ENCODE results near the gene KLF12.

- TF ChIP-seq CTCF (IDR thresholded peaks at IDR 0.05) (no peak), CHD4 (IDR thresholded peaks at IDR 0.05; ENCODE audit: borderline replicate concordance) (no peak), POLR2A (IDR thresholded peaks at IDR 0.05; ENCODE audit: low read length) (no peak), EP300 (IDR thresholded peaks at IDR 0.05) (no peak), SREBF2 (IDR thresholded peaks at IDR 0.05) (no peak), MAFK (IDR thresholded peaks at IDR 0.05; ENCODE audit: partially characterized antibody) (no peak), MAX (IDR thresholded peaks at IDR 0.05) (no peak), REST (IDR thresholded peaks at IDR 0.05) (no peak), ESRRA (IDR thresholded peaks at IDR 0.05; ENCODE audit: borderline replicate concordance, low read length) (no peak)
Measured at GRCh38 chr13:74111399-74111798, 22.8 kb downstream of the KLF12 start.

Data from A549 (cell line).